Kidney (tissue), 14 donors: ENCODE data around the gene ALK. TPM values are rescaled to one million over a fixed set of nuclear protein-coding genes. Genes with fewer than 3 reads are reported as not detected.

ENCODE experiments used
- DNase-seq, 5 donors: peaks; one replicate each; pipeline ENCODE4 v3.0.0-alpha.2; 2013 to 2020
- FAIRE-seq: peaks from 2 replicates; lab custom pipeline; 2012; peaks lifted over from hg19 to GRCh38; lab: Jason Lieb, UNC
- H3K27ac ChIP-seq, 2 donors: one replicate each; pipeline ENCODE4 v1.7.0; 2013; ENCODE audit warnings: low read depth in 2 of 2, low read length in 2 of 2, inconsistent platforms in 1 of 2
- H3K27me3 ChIP-seq: one replicate; pipeline ENCODE4 v1.7.1; 2013; ENCODE audit warnings: low read length, inconsistent platforms; ENCODE audit not compliant: control insufficient read depth, insufficient read depth
- H3K36me3 ChIP-seq, 3 donors: one replicate each; pipeline versions ENCODE4 v1.7.0 to v1.7.1; 2013; ENCODE audit warnings: low read length in 3 of 3, control low read depth in 1 of 3, inconsistent platforms in 1 of 3; ENCODE audit not compliant: insufficient read depth in 3 of 3, control insufficient read depth in 2 of 3
- H3K4me1 ChIP-seq, 3 donors: one replicate each; pipeline versions ENCODE4 v1.7.0 to v1.7.1; 2013; ENCODE audit warnings: low read length in 3 of 3, inconsistent platforms in 1 of 3, low read depth in 1 of 3; ENCODE audit not compliant: control insufficient read depth in 2 of 3, insufficient read depth in 2 of 3
- H3K4me3 ChIP-seq, 3 donors: one replicate each; pipeline versions ENCODE4 v1.7.0 to v1.8.1; 2013; ENCODE audit warnings: low read length in 3 of 3, control low read depth in 1 of 3, inconsistent platforms in 1 of 3
- H3K9ac ChIP-seq, 3 donors: one replicate each; pipeline versions ENCODE4 v1.7.0 to v1.7.1; 2013; ENCODE audit warnings: low read length in 3 of 3, control low read depth in 1 of 3, inconsistent platforms in 1 of 3
- H3K9me3 ChIP-seq, 3 donors: one replicate each; pipeline versions ENCODE4 v1.7.0 to v1.7.1; 2013; ENCODE audit warnings: low read length in 3 of 3, control low read depth in 1 of 3, inconsistent platforms in 1 of 3; ENCODE audit not compliant: control insufficient read depth in 2 of 3, insufficient read depth in 1 of 3
- CTCF ChIP-seq: IDR thresholded peaks from 3 replicates; pipeline ENCODE4 v1.5.1; 2012; ENCODE audit warnings: mild to moderate bottlenecking, moderate library complexity, borderline replicate concordance; ENCODE audit not compliant: insufficient read depth; ENCODE audit errors: extremely low read depth
- intact Hi-C: fragments of 100-400 bp; cut with DNase I; formaldehyde crosslinking; loops from one replicate; pipeline ENCODE4 v1.11.1; 2022
- polyA plus RNA-seq: library from polyadenylated mRNA; stranded (reverse); fragments of 350-450 nt; fragmentation: Illumina TruSeq; extraction: RNeasy Lipid Tissue Mini Kit (QIAGEN cat#74804); gene quantifications from one replicate; pipeline ENCODE4 v1.2.3, GENCODE V29; 2014; ENCODE audit warnings: low read depth, low replicate concordance; ENCODE audit not compliant: insufficient read depth
- total RNA-seq: library from RNA; stranded (reverse); fragmentation: NEBNext Ultra II Directional; extraction: Animal tissue kit (Norgen Biotek cat#: 25700); gene quantifications from one replicate; pipeline ENCODE4 v1.2.1, GENCODE V29; 2021
- donor health status: control.
- donor health status: control.
- donor health status: control.
- donor health status: control.
- donor health status: control.
- donor health status: DM: yes; HTN: yes; CAD: no.
- donor health status: Normal renal cell carcinoma (clear cell type).

The ALK gene
- total and polyA plus RNA-seq, 2 donors from 2014 or later: 0.13 TPM; not detected in 1

- H3K4me3 ChIP-seq: no peak overlapping the region
- no peaks in the 10 kb centered on the region for H3K9me3 ChIP-seq
- H3K4me1 ChIP-seq: no peaks in the 10 kb centered on the region
- H3K36me3 ChIP-seq: no peaks in the 10 kb centered on the region
- no peaks in the 10 kb centered on the region for H3K27me3 ChIP-seq
- H3K9ac ChIP-seq: no peak overlapping the region
- no peak for TF ChIP-seq CTCF
- FAIRE-seq: no peak
- no peak for DNase-seq
- no peak overlapping the region for H3K27ac ChIP-seq
- intact Hi-C loops: no loop called here
Measured at GRCh38 chr2:29447513-29447912, 473.9 kb downstream of the ALK start.

GRCh38 chr2:29446847-29447246 is 474.5 kb downstream of the ALK start:
- no peaks in the 10 kb centered on the region for H3K27me3 ChIP-seq
- DNase-seq (peak in 2 of 5 donors; percentile 34 to 53), FAIRE-seq (no peak)
- H3K9me3 ChIP-seq: no peaks in the 10 kb centered on the region
- H3K4me3 ChIP-seq: no peak overlapping the region
- H3K4me1 ChIP-seq: no peaks in the 10 kb centered on the region
- no peaks in the 10 kb centered on the region for H3K36me3 ChIP-seq
- no peak overlapping the region for H3K27ac ChIP-seq
- intact Hi-C loops: no loop called here
- no peak for TF ChIP-seq CTCF
- no peak overlapping the region for H3K9ac ChIP-seq

GRCh38 chr2:29444150-29444549 is 477.2 kb downstream of the ALK start:
- FAIRE-seq (no peak), DNase-seq (no peak)
- H3K27me3 ChIP-seq: no peaks in the 10 kb centered on the region
- no peak for TF ChIP-seq CTCF
- intact Hi-C loops: no loop called here
- no peaks in the 10 kb centered on the region for H3K4me1 ChIP-seq
- no peak overlapping the region for H3K27ac ChIP-seq
- H3K36me3 ChIP-seq: no peaks in the 10 kb centered on the region
- no peak overlapping the region for H3K9ac ChIP-seq
- H3K4me3 ChIP-seq: no peak overlapping the region
- no peaks in the 10 kb centered on the region for H3K9me3 ChIP-seq

GRCh38 chr2:29443627-29444026 is 477.8 kb downstream of the ALK start:
- DNase-seq (no peak), FAIRE-seq (no peak)
- H3K27me3 ChIP-seq: no peaks in the 10 kb centered on the region
- no peaks in the 10 kb centered on the region for H3K36me3 ChIP-seq
- intact Hi-C loops: no loop called here
- H3K4me1 ChIP-seq: no peaks in the 10 kb centered on the region
- TF ChIP-seq CTCF: no peak
- H3K27ac ChIP-seq: no peak overlapping the region
- no peaks in the 10 kb centered on the region for H3K9me3 ChIP-seq
- no peak overlapping the region for H3K9ac ChIP-seq
- no peak overlapping the region for H3K4me3 ChIP-seq
